GM12878 (cell line): Measurements from ENCODE around the gene PKDREJ. TPM values are rescaled to one million over a fixed set of nuclear protein-coding genes. Genes with fewer than 3 reads are reported as not detected.
"Not testable (repeated sequence)": the region's sequence is repeated elsewhere in the genome, so short reads cannot be mapped to it uniquely, and the experiment has no call there.

Experiments
- ATAC-seq: fragments of 200-7000 bp; cut with Tn5 transposase; 3 replicates; pipeline ENCODE4 v1.9.1; 2020; ENCODE audit warnings: mild to moderate bottlenecking, moderate library complexity
- BruUV-seq: library from RNA; stranded (reverse); fragments of 400-500 nt; replicated peaks from 2 replicates; lab custom pipeline; 2021; lab: Mats Ljungman, UMichigan
- CTCF ChIA-PET: fragments of 300-600 bp; sonication (Branson Sonifier 250); formaldehyde crosslinking; extraction: SDS; loops from one replicate; lab custom pipeline; 2021; ENCODE audit warnings: inconsistent platforms; lab: Yijun Ruan, JAX
- POLR2A ChIA-PET: fragments of 350-600 bp; formaldehyde crosslinking; extraction: SDS; loops from one replicate; lab custom pipeline; 2021; ENCODE audit warnings: inconsistent platforms; lab: Charles Lee
- RAD21 ChIA-PET: fragments of 300-600 bp; sonication (Branson Sonifier 250); formaldehyde crosslinking; loops from one replicate; lab custom pipeline; 2023; ENCODE audit warnings: antibody characterized with exemption; ENCODE audit not compliant: unreplicated experiment; lab: Charles Lee
- SMC1A ChIA-PET: fragments of 300-600 bp; sonication (Branson Sonifier 250); formaldehyde crosslinking; loops from one replicate; lab custom pipeline; 2023; ENCODE audit not compliant: unreplicated experiment, uncharacterized antibody; lab: Charles Lee
- DNase-seq: peaks from one replicate; pipeline ENCODE4 v3.0.0-alpha.2; 2011; ENCODE audit warnings: low read depth, low spot score
- FAIRE-seq: peaks from 3 replicates; lab custom pipeline; 2011; peaks lifted over from hg19 to GRCh38; lab: Jason Lieb, UNC
- H2AFZ ChIP-seq: 2 replicates; pipeline ENCODE4 v1.6.0; 2011; ENCODE audit warnings: low read depth, low read length, control low read depth; ENCODE audit not compliant: control insufficient read depth
- H3K27ac ChIP-seq: 2 replicates; pipeline ENCODE4 v1.5.1; 2011; ENCODE audit warnings: control low read depth; ENCODE audit not compliant: control insufficient read depth, insufficient read depth
- H3K27me3 ChIP-seq, 2 experiments: replicated peaks in 1 of 2; 2 replicates each; pipeline versions ENCODE4 v1.6.0 to v1.6.1; 2011; ENCODE audit warnings: low read length in 1 of 2; ENCODE audit not compliant: control insufficient read depth in 2 of 2, insufficient read depth in 2 of 2
- H3K36me3 ChIP-seq, 2 experiments: 2 replicates each; pipeline ENCODE4 v1.5.1; 2011; ENCODE audit warnings: low read length in 1 of 2; ENCODE audit not compliant: control insufficient read depth in 2 of 2, insufficient read depth in 2 of 2
- H3K4me1 ChIP-seq: 2 replicates; pipeline ENCODE4 v1.6.1; 2011; ENCODE audit warnings: mild to moderate bottlenecking, low read length, moderate library complexity, mixed read lengths; ENCODE audit not compliant: control insufficient read depth, insufficient read depth
- H3K4me2 ChIP-seq: 2 replicates; pipeline ENCODE4 v1.6.0; 2011; ENCODE audit warnings: control low read depth; ENCODE audit not compliant: control insufficient read depth, insufficient read depth
- H3K4me3 ChIP-seq: fragments of 200-600 bp; sonication (generic); 2 replicates; pipeline ENCODE4 v1.5.1; 2016
- H3K79me2 ChIP-seq: 2 replicates; pipeline ENCODE4 v1.6.0; 2011; ENCODE audit warnings: low read length; ENCODE audit not compliant: control insufficient read depth, insufficient read depth
- H3K9ac ChIP-seq: 2 replicates; pipeline ENCODE4 v1.8.0; 2011; ENCODE audit warnings: low read length, control low read depth, mixed read lengths; ENCODE audit not compliant: control insufficient read depth, insufficient read depth
- H3K9me3 ChIP-seq: replicated peaks from 3 replicates; pipeline ENCODE4 v1.5.1; 2011; ENCODE audit warnings: mild to moderate bottlenecking, low read length; ENCODE audit not compliant: control insufficient read depth, insufficient read depth
- H4K20me1 ChIP-seq: 2 replicates; pipeline ENCODE4 v1.6.0; 2011; ENCODE audit not compliant: control insufficient read depth, insufficient read depth
- HDAC6 ChIP-seq: fragments of 200-600 bp; sonication (generic); IDR thresholded peaks from one replicate; pipeline ENCODE4 v1.8.0; 2017; ENCODE audit warnings: antibody characterized with exemption; ENCODE audit not compliant: unreplicated experiment
- WGBS: methylation state at CpG from one replicate; pipeline ENCODE4 v1.1.6; 2016; ENCODE audit warnings: low lambda C conversion rate; ENCODE audit not compliant: insufficient replicate concordance, insufficient coverage; ENCODE audit errors: missing lambda C conversion rate; 5-methylcytosine and 5-hydroxymethylcytosine counted together
- in situ Hi-C: fragments of 300-500 bp; cut with MboI; formaldehyde crosslinking; loops from 9 replicates; pipeline ENCODE4 v1.14.3; 2018; ENCODE audit warnings: mixed read lengths
- intact Hi-C: fragments of 100-400 bp; cut with micrococcal nuclease; formaldehyde crosslinking; loops from one replicate; pipeline ENCODE4 v1.14.2; 2022; ENCODE audit not compliant: unreplicated experiment
- polyA plus RNA-seq, 11 experiments: library from polyadenylated mRNA; depleted of rRNA in 4 of 11; unstranded in 6 of 11; stranded (reverse) in 5 of 11; fragments of >200 nt; fragmentation: Nextera tagmentation in 4 of 11; fragmentation: Illumina TruSeq in 1 of 11; extraction: Ambion mirVana in 4 of 11; extraction: Trizol in 1 of 11; gene quantifications; 1 replicate in 1 of 11; 2 replicates in 10 of 11; pipeline versions ENCODE4 v1.2.1 to v1.2.3, GENCODE V29; 2011 to 2016; ENCODE audit warnings: inconsistent platforms in 2 of 11, missing spikeins in 2 of 11, low read depth in 1 of 11
- total RNA-seq, 4 experiments: library from RNA; depleted of rRNA in 3 of 4; stranded (reverse); fragments of >200 nt in 3 of 4; fragmentation: Illumina TruSeq in 1 of 4; extraction: Trizol in 1 of 4; gene quantifications; 2 replicates each; pipeline versions ENCODE4 v1.2.1 to v1.2.3, GENCODE V29; 2013 to 2021

Gene PKDREJ
- total and polyA plus RNA-seq, 10 of the 15 experiments (the other 5 are each of a cell fraction or from before 2014, with no cell fraction given): 0.02 to 0.03 TPM; not detected in 8

DNA sequence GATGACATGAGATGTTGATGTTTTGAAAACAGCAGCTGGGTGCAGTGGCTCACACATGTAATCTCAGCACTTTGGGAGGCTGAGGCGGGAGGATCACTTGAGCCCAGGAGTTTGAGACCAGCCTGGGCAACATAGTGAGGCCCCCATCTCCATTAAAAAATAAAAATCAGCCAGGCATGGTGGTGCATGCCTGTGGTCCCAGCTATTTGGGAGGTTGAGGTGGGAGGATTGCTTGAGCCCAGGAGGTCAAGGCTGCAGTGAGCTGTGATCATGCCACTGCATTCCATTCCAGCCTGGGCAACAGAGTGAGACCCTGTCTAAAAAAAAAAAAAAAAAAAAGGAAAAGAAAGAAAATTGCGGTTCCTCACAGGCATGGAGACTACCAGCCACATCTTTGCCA lies 49.7 kb upstream of the PKDREJ start:
- DNase-seq, H3K27ac ChIP-seq, H3K9me3 ChIP-seq, FAIRE-seq, H3K4me1 ChIP-seq, H4K20me1 ChIP-seq, H3K9ac ChIP-seq, H3K4me2 ChIP-seq, H3K79me2 ChIP-seq, BruUV-seq, H3K27me3 ChIP-seq, H2AFZ ChIP-seq, H3K4me3 ChIP-seq, ATAC-seq: not testable (repeated sequence)
- peaks cover 27% of the 10 kb centered on the region in 2 experiments for H3K36me3 ChIP-seq
- POLR2A ChIA-PET: interaction anchor here (0.7 kb wide), 1 partner anchor 14 kb away, joined by 5 read pairs; no protein-coding TSS in a partner anchor
- intact Hi-C loops (loop anchor here (10.0 kb wide), 1 partner anchor 318 kb away; no protein-coding TSS in a partner anchor), in situ Hi-C loops (loop anchor here (5.0 kb wide), 2 partner anchors 191 to 301 kb away; no protein-coding TSS in a partner anchor)
- SMC1A ChIA-PET: interaction anchor here (0.6 to 1.5 kb wide), 2 partner anchors 16 to 191 kb away, joined by 3 to 4 read pairs; partner anchors contain the start of gene GTSE1
- 100% methylated on average over 2 of the region's 2 CpGs for WGBS
- RAD21 ChIA-PET: interaction anchor here (1.9 kb wide), 1 partner anchor 191 kb away, joined by 5 read pairs; no protein-coding TSS in a partner anchor
- CTCF ChIA-PET: interaction anchor here (1.2 to 1.8 kb wide), 3 partner anchors 8 to 192 kb away, joined by 4 to 8 read pairs (median 5); no protein-coding TSS in a partner anchor

DNA sequence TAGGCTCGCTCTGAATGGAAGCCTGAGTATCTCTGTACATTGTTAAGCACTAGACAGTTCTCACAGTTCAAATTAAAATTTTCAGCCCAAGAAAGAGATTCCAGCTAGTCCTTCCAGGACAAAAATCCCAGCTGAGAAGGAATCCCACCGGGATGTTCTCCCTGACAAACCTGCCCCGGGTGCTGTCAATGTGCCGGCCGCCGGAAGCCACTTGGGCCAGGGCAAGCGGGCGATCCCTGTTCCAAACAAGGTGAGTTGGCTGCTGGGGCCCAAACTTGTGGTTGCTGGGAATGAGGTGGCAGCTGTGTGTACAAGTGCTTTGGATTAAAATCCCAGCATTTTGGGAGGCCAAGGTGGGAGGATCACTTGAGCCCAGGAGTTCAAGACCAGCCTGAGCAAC lies 48.9 kb upstream of the PKDREJ start:
- Histone ChIP-seq H3K36me3 (peaks cover 23 to 24% of the 10 kb centered on the region in 2 experiments), H2AFZ (no peak overlapping the region), H3K4me2 (no peak overlapping the region), H3K27ac (no peak overlapping the region), H3K4me1 (no peaks in the 10 kb centered on the region), H3K9ac (no peak overlapping the region), H4K20me1 (no peaks in the 10 kb centered on the region), H3K27me3 (no peaks in the 10 kb centered on the region), H3K9me3 (no peaks in the 10 kb centered on the region), H3K4me3 (no peak overlapping the region), H3K79me2 (no peaks in the 10 kb centered on the region; the same call in none of the 2 replicates)
- FAIRE-seq: no peak
- POLR2A ChIA-PET: no interaction called here
- 96% methylated on average over 8 of the region's 8 CpGs for WGBS
- CTCF ChIA-PET: interaction anchor here (1.1 to 1.8 kb wide), 5 partner anchors 15 to 299 kb away, joined by 3 to 8 read pairs (median 4); partner anchors contain the start of gene GTSE1
- DNase-seq: no peak
- ATAC-seq: no peak
- SMC1A ChIA-PET: interaction anchor here (1.5 kb wide), 1 partner anchor 190 kb away, joined by 4 read pairs; no protein-coding TSS in a partner anchor
- intact Hi-C loops: loop anchor here (10.0 kb wide), 1 partner anchor 317 kb away; no protein-coding TSS in a partner anchor
- TF ChIP-seq HDAC6: no peak
- RAD21 ChIA-PET: interaction anchor here (1.9 kb wide), 1 partner anchor 190 kb away, joined by 5 read pairs; no protein-coding TSS in a partner anchor
- BruUV-seq: no TSS peak
- in situ Hi-C loops: loop anchor here (5.0 kb wide), 2 partner anchors 190 to 300 kb away; no protein-coding TSS in a partner anchor
